ENCODE data around the gene SPAG6. TPM values are rescaled to one million over a fixed set of nuclear protein-coding genes. Genes with fewer than 3 reads are reported as not detected.

The SPAG6 gene
- total RNA-seq, 1 donor from 2014 or later: 0.31 TPM

DNA sequence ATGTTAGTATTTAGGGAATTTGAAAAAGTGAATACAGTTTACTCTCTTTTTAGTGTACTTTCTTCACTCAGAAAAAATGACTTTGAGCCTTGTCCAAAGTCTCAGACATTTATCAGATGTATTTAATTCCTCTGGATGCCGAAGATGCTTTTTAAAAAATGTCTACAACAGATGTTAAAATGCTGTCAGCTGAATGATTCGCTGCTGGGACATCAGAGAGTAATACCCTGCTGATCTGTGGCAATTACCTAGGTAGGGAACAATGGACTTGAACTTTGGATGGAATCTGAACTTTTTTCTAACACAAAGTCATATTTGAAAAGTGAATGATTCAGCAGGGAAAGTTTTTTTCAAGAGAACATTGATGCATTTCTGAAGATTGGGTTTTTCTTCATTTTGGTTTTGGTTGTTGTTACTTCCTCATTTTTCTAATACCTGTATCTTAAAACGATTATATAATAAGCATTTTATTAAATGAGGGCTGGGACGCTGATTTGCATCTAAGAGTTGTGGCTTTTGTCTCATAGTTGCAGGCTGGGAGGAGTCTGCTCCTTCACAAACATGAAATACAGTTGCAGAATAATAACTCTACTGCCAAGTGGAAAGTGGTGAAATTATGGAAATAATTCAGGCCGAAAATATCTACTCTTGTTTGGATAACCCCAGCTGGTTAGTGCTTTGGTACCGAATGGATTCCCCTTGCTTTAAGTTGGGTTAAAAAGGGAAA is 98.0 kb downstream of the SPAG6 start:
- DNase-seq (ENCODE audit: low spot score): no peak
- no peak for ATAC-seq
- intact Hi-C loops (cut with DNase I): no loop called here

DNA sequence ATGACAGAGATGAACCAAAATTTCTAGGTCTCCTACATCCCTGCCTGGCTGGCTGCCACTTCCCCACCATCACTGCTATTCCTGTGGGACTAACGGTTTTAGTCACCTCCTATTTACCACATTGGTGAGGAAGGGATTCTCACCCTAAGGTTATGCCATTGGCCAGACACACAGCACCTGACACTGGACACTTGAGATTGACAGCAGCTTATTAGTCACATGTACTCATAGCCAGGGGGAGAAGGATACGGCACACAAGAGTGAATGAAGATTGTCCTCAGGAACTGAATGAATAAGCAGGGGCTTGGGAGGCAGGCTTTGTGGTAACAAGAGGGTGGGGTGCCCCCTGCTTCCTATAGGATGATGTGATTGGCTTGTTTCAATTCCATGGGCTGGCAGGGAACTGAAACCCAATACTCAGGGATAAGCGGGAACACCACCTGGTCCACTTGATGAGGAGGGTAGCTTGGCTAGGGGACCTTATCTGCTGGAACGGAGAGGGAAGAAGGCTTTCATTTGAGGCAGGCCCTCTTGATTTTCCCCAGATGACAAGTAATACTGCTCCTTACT is 99.0 kb downstream of the SPAG6 start:
- intact Hi-C loops (cut with DNase I): no loop called here
- DNase-seq (ENCODE audit: low spot score) (no peak), ATAC-seq (no peak)

DNA sequence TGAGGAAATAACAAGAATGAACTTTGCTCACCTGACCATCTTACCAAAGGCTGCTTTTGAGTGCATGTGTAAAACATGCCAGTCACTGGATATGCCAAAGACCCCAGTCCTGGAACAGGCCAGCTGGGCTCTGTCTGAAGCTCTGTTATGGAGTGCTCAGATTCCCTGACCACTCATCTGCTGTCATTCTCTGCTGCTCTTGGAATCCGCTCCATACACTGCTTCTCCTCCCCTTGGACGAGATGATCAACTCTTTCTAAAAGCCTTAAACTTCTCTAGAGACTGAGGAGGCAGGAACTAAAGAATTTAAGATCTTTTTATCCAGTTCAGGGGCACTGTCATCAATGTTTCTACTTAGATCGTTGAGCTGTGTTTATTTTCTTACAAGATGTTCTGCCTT is 100.2 kb downstream of the SPAG6 start:
- intact Hi-C loops (cut with DNase I): no loop called here
- DNase-seq (ENCODE audit: low spot score) (no peak), ATAC-seq (no peak)

DNA sequence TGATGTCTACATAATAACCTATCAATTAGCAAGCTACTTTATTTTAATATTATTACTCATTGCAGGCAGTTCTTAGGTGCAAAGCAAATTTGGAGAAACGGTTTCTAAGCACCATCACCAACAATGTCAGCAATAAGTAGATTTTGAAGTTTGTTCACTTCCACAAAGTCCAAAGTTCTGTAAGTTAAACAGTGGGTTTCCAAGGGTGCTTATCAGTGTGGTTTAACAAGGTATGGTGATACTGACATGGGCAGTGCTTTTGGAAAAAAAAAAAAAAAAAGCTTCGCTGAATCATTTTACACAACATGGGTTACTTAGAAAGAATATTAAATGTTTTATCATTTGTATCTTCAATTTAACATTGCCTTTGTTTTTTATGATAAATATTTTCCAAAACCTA is 101.8 kb downstream of the SPAG6 start:
- ATAC-seq (no peak), DNase-seq (ENCODE audit: low spot score) (no peak)
- intact Hi-C loops (cut with DNase I): no loop called here

DNA sequence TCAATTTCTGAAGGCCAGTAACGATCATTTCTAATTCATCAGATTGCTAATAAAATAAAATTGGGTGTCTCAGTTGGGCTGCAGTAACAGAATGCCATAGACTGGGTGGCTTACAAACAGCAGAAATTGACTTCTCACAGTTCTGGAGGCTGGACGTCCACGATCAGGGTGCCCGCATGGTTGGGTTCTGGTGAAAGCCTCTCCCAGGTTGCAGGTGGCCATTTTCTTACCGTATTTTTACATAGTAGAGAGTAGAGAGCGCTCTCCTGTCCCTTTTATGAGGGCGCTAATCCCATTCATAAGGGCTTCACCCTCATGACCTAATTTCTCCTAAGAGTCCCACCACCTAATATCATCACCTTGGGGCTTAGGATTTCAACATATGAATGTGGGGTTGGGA is 106.0 kb downstream of the SPAG6 start:
- intact Hi-C loops (cut with DNase I): no loop called here
- DNase-seq (ENCODE audit: low spot score) (no peak), ATAC-seq (no peak)

DNA sequence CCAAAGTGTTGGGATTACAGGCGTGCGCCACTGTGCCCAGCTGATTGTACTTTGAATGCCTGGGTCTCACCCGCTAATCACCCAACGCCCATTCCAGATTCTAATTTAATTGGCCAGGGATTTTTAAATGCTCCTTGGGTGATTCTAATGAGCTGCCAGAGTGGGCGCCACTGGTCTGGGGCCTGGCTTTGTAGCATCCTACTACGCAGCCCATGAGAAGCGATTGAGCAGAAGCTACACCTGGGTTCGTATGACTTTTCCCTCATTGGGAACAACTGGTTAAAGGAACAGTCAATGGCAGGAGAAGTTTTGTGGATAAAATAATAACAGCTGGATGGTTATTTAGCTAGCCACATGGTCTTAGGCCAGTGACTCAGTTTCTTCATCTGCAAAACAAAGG is 108.0 kb downstream of the SPAG6 start:
- no peak for DNase-seq (ENCODE audit: low spot score)
- intact Hi-C loops (cut with DNase I): no loop called here
- ATAC-seq: no peak

DNA sequence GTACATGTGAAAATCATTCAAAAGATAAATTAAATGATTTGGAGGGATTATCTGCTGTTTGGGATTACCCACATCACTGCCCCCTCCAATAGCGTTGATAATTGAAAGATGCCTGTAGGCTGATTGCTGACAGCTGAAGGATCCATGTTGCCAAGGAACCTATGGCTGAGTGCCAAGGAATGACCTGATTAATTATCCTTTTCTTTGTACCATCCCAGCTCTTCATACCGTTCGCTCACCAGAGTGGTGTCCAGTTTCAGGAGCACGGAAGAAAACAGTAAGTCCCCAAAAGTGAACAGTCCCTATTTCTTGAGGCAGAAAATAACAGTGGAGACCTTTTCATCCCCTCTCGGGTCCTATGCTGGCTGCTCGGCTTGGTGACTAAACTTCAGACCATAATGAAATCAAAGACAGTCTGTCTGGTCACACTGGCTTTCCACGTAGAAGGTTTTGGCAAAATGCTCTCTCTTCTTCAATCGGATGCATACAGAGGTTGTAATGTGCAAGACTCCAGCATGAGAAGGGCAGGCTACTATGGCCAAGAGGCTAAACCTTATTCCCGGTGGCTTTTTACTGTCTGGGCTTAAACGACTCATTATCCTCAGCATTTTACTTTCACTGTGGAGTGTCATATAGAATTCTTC is 108.8 kb downstream of the SPAG6 start:
- DNase-seq (ENCODE audit: low spot score) (no peak), ATAC-seq (no peak)
- intact Hi-C loops (cut with DNase I): no loop called here

DNA sequence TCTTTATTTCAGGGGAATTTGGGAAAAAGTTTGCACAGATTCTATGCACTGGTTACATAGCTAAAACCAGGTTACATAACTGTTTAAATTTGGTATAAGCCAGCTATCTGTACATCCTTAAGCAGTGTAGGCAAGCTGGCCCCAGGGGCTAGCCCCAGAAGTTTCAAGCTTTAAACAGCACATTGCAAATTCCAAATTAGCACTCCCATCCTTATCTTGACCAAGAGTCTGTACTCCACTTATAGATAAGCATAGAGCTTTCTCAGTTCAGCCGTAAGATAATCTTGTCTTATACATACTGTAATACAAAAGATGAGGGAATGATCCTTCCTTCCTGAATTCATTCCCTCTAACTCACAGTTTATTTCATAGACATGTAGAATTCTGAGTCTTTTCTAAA is 109.3 kb downstream of the SPAG6 start:
- no peak for DNase-seq (ENCODE audit: low spot score)
- no peak for ATAC-seq
- intact Hi-C loops (cut with DNase I): no loop called here

DNA sequence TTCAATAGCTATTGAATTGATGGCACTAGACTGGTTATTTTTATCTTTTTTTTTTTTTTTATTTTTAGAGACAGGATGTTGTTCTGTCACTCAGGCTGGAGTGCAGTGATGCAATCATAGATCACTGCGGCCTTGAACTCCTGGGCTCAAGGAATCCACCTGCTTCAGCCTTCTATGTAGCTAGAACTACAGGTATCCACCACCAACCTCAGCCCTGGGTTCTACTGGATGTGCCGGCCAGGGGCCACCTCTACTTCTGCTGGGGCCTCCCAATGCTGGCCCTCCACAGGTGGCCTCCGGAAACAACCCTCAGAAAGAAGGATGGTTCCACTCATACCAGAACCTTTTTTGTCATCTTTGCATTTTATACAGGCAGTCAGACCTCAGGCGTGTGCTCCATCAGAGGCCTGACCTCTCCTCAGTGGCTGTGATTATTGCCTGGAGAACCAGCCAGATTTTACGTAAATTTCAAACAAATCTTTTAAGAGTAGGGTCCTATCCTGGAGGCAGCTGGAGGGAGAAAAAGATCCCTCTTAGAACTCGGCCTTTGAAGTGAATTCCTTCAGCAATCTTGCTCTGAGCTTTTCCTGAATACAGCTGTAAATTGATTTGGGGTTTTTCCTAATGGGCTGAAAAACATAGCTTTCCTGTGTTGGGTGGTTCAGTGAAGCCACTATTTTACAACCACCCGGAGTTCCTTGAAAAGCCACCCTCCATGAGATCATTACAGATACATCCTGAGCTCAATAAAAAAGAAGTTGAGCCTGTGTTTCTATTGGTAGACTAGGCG is 110.0 kb downstream of the SPAG6 start:
- no peak for DNase-seq (ENCODE audit: low spot score)
- intact Hi-C loops (cut with DNase I): no loop called here
- no peak for ATAC-seq

DNA sequence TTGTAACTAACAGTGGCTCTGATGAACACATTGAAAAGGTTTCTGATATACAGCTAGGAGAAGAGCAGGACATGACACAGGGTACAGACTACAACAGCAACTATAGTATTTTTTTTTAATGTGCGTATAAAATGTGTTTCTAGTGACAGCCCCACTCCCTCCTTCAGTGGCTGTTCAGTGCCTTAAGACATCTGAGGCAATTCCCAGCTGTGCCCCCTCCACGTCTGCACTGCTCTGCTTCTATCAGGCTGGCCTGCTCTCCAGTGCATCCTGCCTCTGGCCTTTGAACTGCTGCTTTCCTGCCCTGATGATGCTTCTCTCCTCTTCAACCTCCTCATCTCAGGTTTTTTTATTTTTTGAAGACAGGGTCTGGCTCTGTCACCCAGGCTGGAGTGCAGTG is 111.2 kb downstream of the SPAG6 start:
- no peak for DNase-seq (ENCODE audit: low spot score)
- intact Hi-C loops (cut with DNase I): no loop called here
- ATAC-seq: no peak

DNA sequence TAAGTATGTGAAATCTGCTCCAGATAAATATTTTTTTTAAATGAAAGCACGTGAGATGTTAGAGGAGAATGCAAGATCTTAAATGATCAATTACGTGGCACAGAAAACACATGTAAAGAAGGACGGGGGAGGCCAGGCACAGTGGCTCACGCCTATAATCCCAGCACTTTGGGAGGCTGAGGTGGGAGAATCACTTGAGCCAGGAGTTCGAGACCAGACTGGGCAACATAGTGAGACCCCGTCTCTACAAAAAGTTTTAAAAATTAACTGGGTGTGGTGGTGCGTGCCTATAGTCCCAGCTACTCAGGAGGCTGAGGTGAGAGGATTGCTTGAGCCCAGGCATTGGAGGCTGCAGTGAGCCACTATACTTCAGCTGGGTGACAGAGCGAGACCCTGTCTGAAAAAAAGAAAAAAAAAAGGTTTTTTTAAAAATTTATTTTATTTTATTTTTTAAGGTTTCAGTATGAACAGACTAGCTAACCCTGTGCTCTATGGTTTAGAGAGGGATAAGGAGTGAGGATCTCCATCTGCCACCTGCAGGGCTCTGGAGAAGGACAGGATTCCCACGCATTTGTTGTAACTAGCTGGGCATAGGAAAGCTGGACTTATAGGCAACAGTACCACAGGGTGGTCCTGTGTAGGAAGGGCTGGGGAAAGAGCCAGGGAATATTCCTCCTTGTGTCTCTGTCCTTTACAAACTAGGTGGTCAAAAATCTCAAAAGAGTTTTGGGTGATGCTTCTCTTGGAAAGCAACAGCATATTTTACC is 113.2 kb downstream of the SPAG6 start:
- intact Hi-C loops (cut with DNase I): no loop called here
- no peak for DNase-seq (ENCODE audit: low spot score)
- no peak for ATAC-seq

DNA sequence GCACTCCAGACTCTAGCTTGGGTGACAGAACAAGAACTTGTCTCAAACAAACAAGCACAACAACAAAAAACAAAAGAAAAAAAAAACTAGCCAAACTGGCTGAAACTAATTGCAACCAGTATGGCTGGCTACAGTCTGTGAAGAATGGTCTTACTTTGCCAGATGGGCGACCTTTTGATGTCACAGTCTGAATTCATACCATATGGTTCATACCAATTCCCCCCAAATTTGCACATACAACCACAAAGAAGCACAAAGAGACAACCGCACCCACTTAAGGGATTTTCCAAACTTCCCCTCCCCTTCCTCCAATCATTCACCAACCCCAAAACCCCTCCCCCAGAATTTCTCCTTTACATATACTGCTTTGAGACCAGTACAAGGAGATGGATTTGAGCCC is 114.2 kb downstream of the SPAG6 start:
- ATAC-seq (no peak), DNase-seq (ENCODE audit: low spot score) (no peak)
- intact Hi-C loops (cut with DNase I): no loop called here

DNA sequence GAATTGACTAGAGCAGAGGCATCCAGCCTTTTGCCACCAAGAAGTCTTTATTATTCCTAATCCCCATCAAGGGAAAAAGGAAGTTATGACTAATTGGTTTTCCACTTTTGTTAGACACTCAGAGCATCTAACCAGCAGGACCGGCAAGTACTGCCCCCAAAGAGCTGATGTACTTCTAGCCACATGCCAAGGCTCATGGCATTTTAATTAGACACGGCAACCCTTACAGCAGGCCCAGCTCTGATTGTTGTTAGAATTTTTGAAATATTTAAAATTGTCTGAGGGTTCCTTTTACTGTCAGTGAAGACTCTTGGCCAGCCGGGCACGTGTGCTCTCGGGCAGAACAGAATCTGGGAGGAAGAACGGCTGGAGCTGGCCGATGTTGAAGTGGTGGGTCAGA is 114.8 kb downstream of the SPAG6 start:
- ATAC-seq: no peak
- no peak for DNase-seq (ENCODE audit: low spot score)
- intact Hi-C loops (cut with DNase I): no loop called here

DNA sequence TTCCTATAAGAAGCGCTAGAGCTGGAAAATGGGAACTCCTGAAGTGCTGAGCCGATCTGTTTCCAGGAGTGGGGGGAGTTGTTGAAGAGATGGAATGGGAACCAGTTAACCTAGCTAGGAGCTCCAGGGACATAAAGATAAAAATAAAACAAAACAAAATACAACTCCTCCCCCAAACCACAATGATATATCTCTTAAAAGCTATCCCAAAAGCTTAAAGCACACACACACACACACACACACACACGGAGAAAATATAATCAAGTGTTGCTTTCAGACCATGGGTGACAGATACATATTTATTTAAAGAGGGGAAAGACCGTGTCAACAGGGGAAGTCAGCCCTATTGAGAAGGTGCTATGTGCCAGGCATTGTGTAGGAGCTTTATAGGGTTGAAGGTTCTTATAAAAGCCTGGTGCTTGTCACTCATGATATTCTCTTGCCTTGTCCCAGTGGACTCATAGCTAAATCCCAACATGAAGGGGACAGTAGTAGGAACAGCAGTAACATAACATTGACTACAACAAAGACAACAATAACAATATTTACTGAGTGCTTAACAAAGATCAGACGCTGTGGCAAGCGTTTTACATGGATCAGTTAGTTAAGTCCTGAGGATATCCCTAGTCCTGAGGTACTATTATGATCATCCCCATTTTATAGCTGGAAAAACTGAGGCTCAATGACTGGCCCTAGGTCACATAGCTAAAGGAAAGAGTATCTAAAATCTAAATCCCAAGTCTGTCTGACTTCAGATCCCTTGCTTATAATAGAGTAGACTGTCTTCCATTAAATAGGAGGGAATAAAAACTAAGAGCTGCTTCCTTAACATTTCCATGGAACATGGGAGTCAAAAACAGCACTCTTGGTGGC is 115.5 kb downstream of the SPAG6 start:
- intact Hi-C loops (cut with DNase I): no loop called here
- DNase-seq (ENCODE audit: low spot score): no peak
- ATAC-seq: no peak

DNA sequence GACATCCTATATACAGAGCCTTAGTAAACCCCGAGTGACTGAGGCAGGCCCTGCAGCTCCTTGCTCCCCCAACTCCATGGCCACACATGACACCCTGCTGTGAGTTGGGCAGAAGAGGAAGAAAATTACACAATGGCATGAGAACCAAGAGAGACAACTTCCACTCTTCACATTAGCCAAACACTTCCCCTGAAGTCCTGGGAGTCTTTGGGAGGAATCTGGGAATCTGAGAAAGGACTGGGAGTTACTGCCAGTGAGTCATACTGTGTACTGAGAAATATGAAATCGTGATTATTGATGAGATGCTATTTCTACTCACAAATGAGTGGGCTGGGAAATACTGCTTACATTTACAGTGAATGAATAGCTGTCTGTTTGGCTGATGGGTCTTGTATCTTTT is 116.6 kb downstream of the SPAG6 start:
- ATAC-seq: no peak
- intact Hi-C loops (cut with DNase I): no loop called here
- no peak for DNase-seq (ENCODE audit: low spot score)

DNA sequence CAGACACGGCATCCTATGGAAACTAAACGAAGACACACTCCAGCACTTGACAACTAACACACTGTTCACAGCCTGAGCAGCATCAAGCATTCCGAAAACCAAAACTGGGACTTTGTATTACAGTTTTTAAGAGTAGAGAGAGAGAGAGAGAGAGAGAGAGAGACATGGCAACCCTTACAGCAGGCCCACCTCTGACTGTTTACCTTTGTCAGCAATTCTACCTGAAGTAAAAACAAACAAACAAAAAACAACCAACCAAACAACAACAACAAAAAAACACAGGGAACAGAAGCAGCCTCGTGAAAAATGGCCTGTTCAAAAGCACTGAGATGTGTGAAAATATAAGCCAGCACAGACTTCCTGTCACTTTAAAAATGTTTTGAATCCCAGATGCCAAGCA is 118.0 kb downstream of the SPAG6 start:
- no peak for ATAC-seq
- intact Hi-C loops (cut with DNase I): no loop called here
- no peak for DNase-seq (ENCODE audit: low spot score)

DNA sequence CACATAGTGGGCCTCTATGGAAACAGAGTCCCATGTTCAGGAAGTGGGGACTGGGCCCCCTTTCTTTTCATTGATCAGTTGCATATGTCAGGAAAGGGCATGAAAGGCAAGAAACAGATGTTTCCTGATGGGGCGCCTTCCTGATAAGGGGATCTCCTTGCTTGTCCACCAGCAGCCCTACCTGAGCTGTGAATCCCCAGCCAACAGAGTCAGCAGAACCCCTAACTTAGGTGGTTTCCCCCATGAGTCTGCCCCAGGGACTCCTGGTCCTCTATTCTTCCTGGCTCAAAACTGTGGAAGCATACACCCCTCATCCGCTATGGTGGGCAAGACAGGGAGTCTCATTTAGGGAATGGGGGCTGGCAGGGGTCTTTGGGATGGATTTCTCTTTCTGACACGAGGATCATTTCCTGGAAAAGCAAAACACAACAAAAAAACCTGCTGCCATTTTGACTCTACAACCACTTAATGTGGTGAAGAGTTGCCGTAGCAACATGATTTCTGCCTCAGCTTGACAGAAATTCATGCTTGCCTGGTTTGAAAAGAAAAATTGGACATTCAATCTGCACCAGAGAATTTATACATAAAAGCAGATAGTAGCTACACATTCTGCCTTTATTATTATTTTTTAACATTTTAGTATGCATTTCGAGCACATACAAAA is 119.8 kb downstream of the SPAG6 start:
- intact Hi-C loops (cut with DNase I): no loop called here
- DNase-seq (ENCODE audit: low spot score): no peak
- no peak for ATAC-seq

DNA sequence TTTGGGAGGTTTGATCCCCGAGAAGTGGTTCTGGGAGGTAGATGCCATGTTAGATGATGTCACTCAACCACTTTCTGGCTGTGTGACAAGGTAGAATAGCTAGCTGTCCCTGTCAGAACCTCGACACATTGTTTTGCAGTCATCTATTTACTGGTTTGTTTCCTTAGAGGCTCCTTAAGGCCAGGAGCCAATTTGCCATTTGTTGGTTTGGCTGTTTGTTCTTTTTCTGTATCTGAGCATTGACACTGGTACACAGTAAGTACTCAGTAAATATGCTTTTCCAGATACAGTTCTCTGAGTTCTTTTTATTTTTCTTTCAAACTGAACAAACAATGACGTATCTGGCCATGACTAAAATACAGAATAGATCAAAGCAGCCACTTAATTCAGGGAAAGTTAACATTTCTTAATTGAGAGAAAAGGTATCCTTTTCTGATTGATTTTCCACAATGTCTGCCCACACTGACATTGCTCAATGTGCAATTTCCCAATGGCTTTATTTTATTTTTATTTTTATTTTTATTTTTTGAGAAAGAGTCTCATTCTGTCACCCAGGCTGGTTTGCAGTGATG is 121.6 kb downstream of the SPAG6 start:
- no peak for ATAC-seq
- no peak for DNase-seq (ENCODE audit: low spot score)
- intact Hi-C loops (cut with DNase I): no loop called here

All from sciatic nerve (tissue), 2 donors.